GM20000 (cell line): ENCODE measurements around the gene NAGK.
"Not testable (repeated sequence)": the region's sequence is repeated elsewhere in the genome, so short reads cannot be mapped to it uniquely, and the experiment has no call there.

Experiments
- DNase-seq: peaks from one replicate; pipeline ENCODE4 v3.0.0; 2012; ENCODE audit warnings: low spot score
- CTCF ChIP-seq: IDR thresholded peaks from 2 replicates; pipeline ENCODE4 v1.5.1; 2012; ENCODE audit warnings: mild to moderate bottlenecking, control low read depth; ENCODE audit errors: extremely low read depth, missing control alignments

Gene NAGK

GRCh38 chr2:71068218-71069035 is at the start of gene NAGK:
Gene NAGK (plus strand): TSS chr2:71068648. CDS start chr2:71068684, 36 bp downstream.
- peak; percentile 93 for DNase-seq
- TF ChIP-seq CTCF: no peak

- not testable (repeated sequence) for DNase-seq
Observed at GRCh38 chr2:71019989-71020388, 48.5 kb upstream of the NAGK start.

GRCh38 chr2:71021394-71021793 is 47.1 kb upstream of the NAGK start:
- not testable (repeated sequence) for DNase-seq

GRCh38 chr2:71023553-71024243 is 44.8 kb upstream of the NAGK start:
- DNase-seq: peak; percentile 11

GRCh38 chr2:71036296-71036695 is 32.2 kb upstream of the NAGK start:
- DNase-seq: not testable (repeated sequence)

More at GRCh38 chr2:71023553-71024243, 44.8 kb upstream of the NAGK start:
- TF ChIP-seq CTCF: peak; percentile 22

- no peak for TF ChIP-seq CTCF
- no peak for DNase-seq
Observed at GRCh38 chr2:71042287-71042686, 26.2 kb upstream of the NAGK start.

- no peak for TF ChIP-seq CTCF
- DNase-seq: no peak
Observed at GRCh38 chr2:71043531-71044407, 24.7 kb upstream of the NAGK start.

- no peak for DNase-seq
- TF ChIP-seq CTCF: no peak
Observed at GRCh38 chr2:71045151-71045550, 23.3 kb upstream of the NAGK start.
